ENCODE results near the gene CELA2B.

Gene CELA2B

GRCh38 chr1:15506831-15507230 is 30.9 kb downstream of the CELA2B start:
- ChIA-PET CTCF (interaction anchor here (0.8 kb wide), 1 partner anchor 8 kb away, joined by 3 read pairs; no protein-coding TSS in a partner anchor), POLR2A (no interaction called here)
- no peaks in the 10 kb centered on the region for H3K9me3 ChIP-seq (ENCODE audit: control insufficient read depth, insufficient read depth, low read depth, low read length)
- no peak overlapping the region for H3K27ac ChIP-seq (ENCODE audit: extremely low read depth, low read depth, low read length)
- H3K4me1 ChIP-seq (ENCODE audit: control insufficient read depth, insufficient read depth, low read length): no peaks in the 10 kb centered on the region
- H3K4me3 ChIP-seq (ENCODE audit: low read depth, low read length): no peak overlapping the region
- TF ChIP-seq, protein P1, sequence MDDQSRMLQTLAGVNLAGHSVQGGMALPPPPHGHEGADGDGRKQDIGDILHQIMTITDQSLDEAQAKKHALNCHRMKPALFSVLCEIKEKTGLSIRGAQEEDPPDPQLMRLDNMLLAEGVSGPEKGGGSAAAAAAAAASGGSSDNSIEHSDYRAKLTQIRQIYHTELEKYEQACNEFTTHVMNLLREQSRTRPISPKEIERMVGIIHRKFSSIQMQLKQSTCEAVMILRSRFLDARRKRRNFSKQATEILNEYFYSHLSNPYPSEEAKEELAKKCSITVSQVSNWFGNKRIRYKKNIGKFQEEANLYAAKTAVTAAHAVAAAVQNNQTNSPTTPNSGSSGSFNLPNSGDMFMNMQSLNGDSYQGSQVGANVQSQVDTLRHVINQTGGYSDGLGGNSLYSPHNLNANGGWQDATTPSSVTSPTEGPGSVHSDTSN (CRISPR knock-in tag; IDR thresholded peaks at IDR 0.05): no peak
- peaks cover 0 to 57% of the 10 kb centered on the region in 2 experiments; a peak in 1 of 3 replicates for H3K36me3 ChIP-seq (ENCODE audit: control insufficient read depth in 2 of 2, insufficient read depth in 1 of 2, low read length in 2 of 2)

DNA sequence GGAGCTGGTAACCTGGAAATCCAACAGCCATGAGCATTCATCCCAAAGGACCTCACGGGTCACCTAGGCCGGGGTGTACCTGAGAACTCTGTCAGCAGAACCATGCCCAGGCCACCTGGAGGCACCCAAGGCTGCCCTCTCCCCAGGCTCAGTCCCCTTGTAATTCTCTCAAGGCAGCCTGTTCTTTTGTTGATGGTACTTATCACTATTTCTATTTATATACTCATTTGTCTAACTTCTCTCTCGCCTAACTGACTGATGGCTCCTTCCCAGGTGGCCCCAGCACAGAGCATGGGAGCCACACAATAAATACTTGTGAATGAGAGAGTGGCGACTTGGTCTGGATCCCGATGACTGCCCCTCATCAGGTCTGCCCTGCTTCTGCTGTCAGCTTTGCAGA is 31.4 kb downstream of the CELA2B start:
- Histone ChIP-seq H3K36me3 (ENCODE audit: control insufficient read depth in 2 of 2, insufficient read depth in 1 of 2, low read length in 2 of 2) (peaks cover 0 to 62% of the 10 kb centered on the region in 2 experiments; a peak in 1 of 3 replicates), H3K4me1 (ENCODE audit: control insufficient read depth, insufficient read depth, low read length) (no peaks in the 10 kb centered on the region), H3K4me3 (ENCODE audit: low read depth, low read length) (no peak overlapping the region), H3K9me3 (ENCODE audit: control insufficient read depth, insufficient read depth, low read depth, low read length) (no peaks in the 10 kb centered on the region), H3K27ac (ENCODE audit: extremely low read depth, low read depth, low read length) (no peak overlapping the region)
- no peak for TF ChIP-seq ZNF501 (tag by site-specific recombination; IDR thresholded peaks at IDR 0.05)
- TF ChIP-seq ZNF175 (tag by site-specific recombination; IDR thresholded peaks at IDR 0.05): no peak
- no peak for TF ChIP-seq ZNF404 (tag by site-specific recombination; IDR thresholded peaks at IDR 0.05)
- TF ChIP-seq ZNF549 (tag by site-specific recombination; IDR thresholded peaks at IDR 0.05): no peak
- TF ChIP-seq ZNF596 (tag by site-specific recombination; IDR thresholded peaks at IDR 0.05): no peak
- TF ChIP-seq ZNF677 (tag by site-specific recombination; IDR thresholded peaks at IDR 0.05): no peak
- TF ChIP-seq ZNF19 (tag by site-specific recombination; IDR thresholded peaks at IDR 0.05; ENCODE audit: low read depth): no peak
- no peak for TF ChIP-seq ZNF670 (tag by site-specific recombination; IDR thresholded peaks at IDR 0.05; ENCODE audit: low read depth)
- TF ChIP-seq ZNF555 (tag by site-specific recombination; conservative IDR thresholded peaks at IDR 0.05): no peak
- POLR2A ChIA-PET: no interaction called here
- CTCF ChIA-PET: no interaction called here

GRCh38 chr1:15508700-15509487 is 33.0 kb downstream of the CELA2B start:
- CTCF ChIA-PET: no interaction called here

More at GRCh38 chr1:15508700-15509487, 33.0 kb downstream of the CELA2B start:
- Histone ChIP-seq H3K9me3 (ENCODE audit: control insufficient read depth, insufficient read depth, low read depth, low read length) (no peaks in the 10 kb centered on the region), H3K36me3 (ENCODE audit: control insufficient read depth in 2 of 2, insufficient read depth in 1 of 2, low read length in 2 of 2) (peaks cover 0 to 63% of the 10 kb centered on the region in 2 experiments; a peak in 1 of 3 replicates), H3K27ac (ENCODE audit: extremely low read depth, low read depth, low read length) (no peak overlapping the region), H3K4me3 (ENCODE audit: low read depth, low read length) (no peak overlapping the region), H3K4me1 (ENCODE audit: control insufficient read depth, insufficient read depth, low read length) (no peaks in the 10 kb centered on the region)
- POLR2A ChIA-PET: no interaction called here
- TF ChIP-seq, protein P2, sequence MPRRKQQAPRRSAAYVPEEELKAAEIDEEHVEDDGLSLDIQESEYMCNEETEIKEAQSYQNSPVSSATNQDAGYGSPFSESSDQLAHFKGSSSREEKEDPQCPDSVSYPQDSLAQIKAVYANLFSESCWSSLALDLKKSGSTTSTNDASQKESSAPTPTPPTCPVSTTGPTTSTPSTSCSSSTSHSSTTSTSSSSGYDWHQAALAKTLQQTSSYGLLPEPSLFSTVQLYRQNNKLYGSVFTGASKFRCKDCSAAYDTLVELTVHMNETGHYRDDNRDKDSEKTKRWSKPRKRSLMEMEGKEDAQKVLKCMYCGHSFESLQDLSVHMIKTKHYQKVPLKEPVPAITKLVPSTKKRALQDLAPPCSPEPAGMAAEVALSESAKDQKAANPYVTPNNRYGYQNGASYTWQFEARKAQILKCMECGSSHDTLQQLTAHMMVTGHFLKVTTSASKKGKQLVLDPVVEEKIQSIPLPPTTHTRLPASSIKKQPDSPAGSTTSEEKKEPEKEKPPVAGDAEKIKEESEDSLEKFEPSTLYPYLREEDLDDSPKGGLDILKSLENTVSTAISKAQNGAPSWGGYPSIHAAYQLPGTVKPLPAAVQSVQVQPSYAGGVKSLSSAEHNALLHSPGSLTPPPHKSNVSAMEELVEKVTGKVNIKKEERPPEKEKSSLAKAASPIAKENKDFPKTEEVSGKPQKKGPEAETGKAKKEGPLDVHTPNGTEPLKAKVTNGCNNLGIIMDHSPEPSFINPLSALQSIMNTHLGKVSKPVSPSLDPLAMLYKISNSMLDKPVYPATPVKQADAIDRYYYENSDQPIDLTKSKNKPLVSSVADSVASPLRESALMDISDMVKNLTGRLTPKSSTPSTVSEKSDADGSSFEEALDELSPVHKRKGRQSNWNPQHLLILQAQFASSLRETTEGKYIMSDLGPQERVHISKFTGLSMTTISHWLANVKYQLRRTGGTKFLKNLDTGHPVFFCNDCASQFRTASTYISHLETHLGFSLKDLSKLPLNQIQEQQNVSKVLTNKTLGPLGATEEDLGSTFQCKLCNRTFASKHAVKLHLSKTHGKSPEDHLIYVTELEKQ (tag by site-specific recombination; IDR thresholded peaks at IDR 0.05; ENCODE audit: borderline replicate concordance): no peak
- TF ChIP-seq RBAK (tag by site-specific recombination; IDR thresholded peaks at IDR 0.05) (no peak), ZNF266 (tag by site-specific recombination; IDR thresholded peaks at IDR 0.05; ENCODE audit: low read depth) (no peak), MZF1 (tag by site-specific recombination; IDR thresholded peaks at IDR 0.05; ENCODE audit: borderline replicate concordance) (no peak), GFI1B (tag by site-specific recombination; IDR thresholded peaks at IDR 0.05) (no peak)
- TF ChIP-seq, protein P3, sequence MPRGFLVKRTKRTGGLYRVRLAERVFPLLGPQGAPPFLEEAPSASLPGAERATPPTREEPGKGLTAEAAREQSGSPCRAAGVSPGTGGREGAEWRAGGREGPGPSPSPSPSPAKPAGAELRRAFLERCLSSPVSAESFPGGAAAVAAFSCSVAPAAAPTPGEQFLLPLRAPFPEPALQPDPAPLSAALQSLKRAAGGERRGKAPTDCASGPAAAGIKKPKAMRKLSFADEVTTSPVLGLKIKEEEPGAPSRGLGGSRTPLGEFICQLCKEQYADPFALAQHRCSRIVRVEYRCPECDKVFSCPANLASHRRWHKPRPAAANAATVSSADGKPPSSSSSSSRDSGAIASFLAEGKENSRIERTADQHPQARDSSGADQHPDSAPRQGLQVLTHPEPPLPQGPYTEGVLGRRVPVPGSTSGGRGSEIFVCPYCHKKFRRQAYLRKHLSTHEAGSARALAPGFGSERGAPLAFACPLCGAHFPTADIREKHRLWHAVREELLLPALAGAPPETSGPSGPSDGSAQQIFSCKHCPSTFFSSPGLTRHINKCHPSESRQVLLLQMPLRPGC (tag by site-specific recombination; IDR thresholded peaks at IDR 0.05): no peak
